Sigmoid colon (tissue), 3 donors: ENCODE results near the gene VAV3.

Experiments
- POLR2A ChIP-seq, 2 donors: fragments of 450-650 bp; IDR thresholded peaks; one replicate each; pipeline ENCODE4 v1.6.1; 2016; ENCODE audit warnings: antibody characterized with exemption in 2 of 2, mild to moderate bottlenecking in 2 of 2, moderate library complexity in 2 of 2
- TF ChIP-seq, protein P1 (sequence below), 4 experiments: fragments of 450-650 bp in 3 of 4; fragments of 200-600 bp in 1 of 4; IDR thresholded peaks; one replicate each; pipeline ENCODE4 v1.5.1; 2016 to 2019; ENCODE audit warnings: antibody characterized with exemption in 4 of 4, mild to moderate bottlenecking in 3 of 4, moderate library complexity in 2 of 4

DNA sequence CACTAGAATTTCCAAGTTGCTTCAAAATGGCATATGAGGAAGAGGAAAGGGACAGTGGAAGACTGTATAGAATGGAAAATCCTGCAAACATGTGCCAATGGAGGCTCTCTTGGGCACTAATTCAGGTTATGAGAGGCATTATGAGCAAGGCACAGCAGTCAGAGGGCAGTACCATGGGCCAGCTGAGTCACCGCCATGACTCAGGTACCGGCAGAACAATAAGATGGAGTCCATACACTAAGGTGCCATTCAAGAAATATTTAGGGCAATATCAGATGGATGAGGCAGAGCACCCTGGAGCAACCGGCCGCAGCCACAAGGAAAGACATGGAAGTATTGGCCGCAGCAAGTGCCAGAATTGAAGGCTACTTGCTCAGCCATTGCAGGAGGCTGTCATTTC is 25.6 kb upstream of the VAV3 start:
- TF ChIP-seq, protein P1, sequence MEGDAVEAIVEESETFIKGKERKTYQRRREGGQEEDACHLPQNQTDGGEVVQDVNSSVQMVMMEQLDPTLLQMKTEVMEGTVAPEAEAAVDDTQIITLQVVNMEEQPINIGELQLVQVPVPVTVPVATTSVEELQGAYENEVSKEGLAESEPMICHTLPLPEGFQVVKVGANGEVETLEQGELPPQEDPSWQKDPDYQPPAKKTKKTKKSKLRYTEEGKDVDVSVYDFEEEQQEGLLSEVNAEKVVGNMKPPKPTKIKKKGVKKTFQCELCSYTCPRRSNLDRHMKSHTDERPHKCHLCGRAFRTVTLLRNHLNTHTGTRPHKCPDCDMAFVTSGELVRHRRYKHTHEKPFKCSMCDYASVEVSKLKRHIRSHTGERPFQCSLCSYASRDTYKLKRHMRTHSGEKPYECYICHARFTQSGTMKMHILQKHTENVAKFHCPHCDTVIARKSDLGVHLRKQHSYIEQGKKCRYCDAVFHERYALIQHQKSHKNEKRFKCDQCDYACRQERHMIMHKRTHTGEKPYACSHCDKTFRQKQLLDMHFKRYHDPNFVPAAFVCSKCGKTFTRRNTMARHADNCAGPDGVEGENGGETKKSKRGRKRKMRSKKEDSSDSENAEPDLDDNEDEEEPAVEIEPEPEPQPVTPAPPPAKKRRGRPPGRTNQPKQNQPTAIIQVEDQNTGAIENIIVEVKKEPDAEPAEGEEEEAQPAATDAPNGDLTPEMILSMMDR (IDR thresholded peaks at IDR 0.05), result no peak
- no peak for TF ChIP-seq POLR2A (IDR thresholded peaks at IDR 0.05)
